Neuronal stem cell (in vitro differentiated cells): Measurements from ENCODE around the gene AADAC.
A peak's percentile ranks its signal among the peaks of the same experiment; 100 is the strongest.

ENCODE experiments used
- DNase-seq: peaks from one replicate; pipeline ENCODE4 v3.0.0-alpha.2; 2013; ENCODE audit warnings: low spot score
- H2AFZ ChIP-seq: one replicate; pipeline ENCODE4 v1.6.1; 2013; ENCODE audit warnings: mild to moderate bottlenecking, low read length, inconsistent platforms
- H2AK5ac ChIP-seq: 2 replicates; pipeline ENCODE4 v1.6.1; 2013; ENCODE audit warnings: low read depth, mild to moderate bottlenecking, inconsistent platforms, low read length, moderate library complexity, mixed read lengths
- H2BK120ac ChIP-seq: 2 replicates; pipeline ENCODE4 v1.6.1; 2013; ENCODE audit warnings: low read depth, mild to moderate bottlenecking, inconsistent platforms, low read length, moderate library complexity, mixed read lengths
- H2BK12ac ChIP-seq: one replicate; pipeline ENCODE4 v1.6.1; 2013; ENCODE audit warnings: low read length, inconsistent platforms
- H2BK15ac ChIP-seq: 2 replicates; pipeline ENCODE4 v1.6.1; 2013; ENCODE audit warnings: mild to moderate bottlenecking, low read length, inconsistent platforms, mixed read lengths
- H2BK5ac ChIP-seq: one replicate; pipeline ENCODE4 v1.6.1; 2013; ENCODE audit warnings: inconsistent platforms, mild to moderate bottlenecking, low read length, moderate library complexity
- H3K14ac ChIP-seq: one replicate; pipeline ENCODE4 v1.6.1; 2013; ENCODE audit warnings: low read length, inconsistent platforms
- H3K18ac ChIP-seq: 2 replicates; pipeline ENCODE4 v1.6.1; 2013; ENCODE audit warnings: low read length, inconsistent platforms
- H3K23ac ChIP-seq: 2 replicates; pipeline ENCODE4 v1.6.1; 2013; ENCODE audit warnings: low read depth, mild to moderate bottlenecking, mixed read lengths, low read length, inconsistent platforms; ENCODE audit not compliant: poor library complexity
- H3K27ac ChIP-seq: replicated peaks from 3 replicates; pipeline ENCODE4 v1.5.1; 2013; ENCODE audit warnings: low read length, inconsistent platforms
- H3K27me3 ChIP-seq, 3 experiments: 2 replicates each; pipeline ENCODE4 v1.6.1; 2013; ENCODE audit warnings: low read length in 3 of 3, mild to moderate bottlenecking in 2 of 3, inconsistent platforms in 1 of 3, low read depth in 1 of 3, mixed read lengths in 1 of 3, moderate library complexity in 1 of 3; ENCODE audit not compliant: control insufficient read depth in 3 of 3, insufficient read depth in 3 of 3
- H3K36me3 ChIP-seq, 2 donors: replicated peaks in 1 of 2; 2 replicates each; pipeline ENCODE4 v1.6.1; 2013; ENCODE audit warnings: low read length in 2 of 2; ENCODE audit not compliant: control insufficient read depth in 2 of 2, insufficient read depth in 2 of 2
- H3K4ac ChIP-seq: 2 replicates; pipeline ENCODE4 v1.6.1; 2013; ENCODE audit warnings: inconsistent platforms, mild to moderate bottlenecking, low read length, moderate library complexity
- H3K4me1 ChIP-seq, 2 donors: 1 replicate in 1 of 2; 2 replicates in 1 of 2; pipeline ENCODE4 v1.6.1; 2013; ENCODE audit warnings: low read length in 2 of 2, low read depth in 1 of 2; ENCODE audit not compliant: control insufficient read depth in 2 of 2, insufficient read depth in 1 of 2
- H3K4me2 ChIP-seq: one replicate; pipeline ENCODE4 v1.6.1; 2013; ENCODE audit warnings: mild to moderate bottlenecking, low read length, inconsistent platforms; ENCODE audit not compliant: insufficient read depth, poor library complexity, severe bottlenecking
- H3K4me3 ChIP-seq, 2 donors: 2 replicates each; pipeline ENCODE4 v1.5.1; 2013; ENCODE audit warnings: low read length in 2 of 2, mild to moderate bottlenecking in 2 of 2, inconsistent platforms in 1 of 2, moderate library complexity in 1 of 2
- H3K79me1 ChIP-seq: one replicate; pipeline ENCODE4 v1.6.1; 2013; ENCODE audit warnings: low read depth, mild to moderate bottlenecking, inconsistent platforms, low read length, moderate library complexity
- H3K9ac ChIP-seq: one replicate; pipeline ENCODE4 v1.6.1; 2013; ENCODE audit warnings: mild to moderate bottlenecking, low read depth, low read length, inconsistent platforms; ENCODE audit not compliant: poor library complexity
- H3K9me3 ChIP-seq, 2 donors: replicated peaks in 1 of 2; 2 replicates each; pipeline versions ENCODE3 to v1.6.1; 2013; ENCODE audit warnings: low read length in 2 of 2, mild to moderate bottlenecking in 2 of 2, inconsistent platforms in 1 of 2, low read depth in 1 of 2, mixed read lengths in 1 of 2, moderate library complexity in 1 of 2; ENCODE audit not compliant: control insufficient read depth in 2 of 2, insufficient read depth in 1 of 2
- H4K8ac ChIP-seq: one replicate; pipeline ENCODE4 v1.6.1; 2013; ENCODE audit warnings: low read depth, mild to moderate bottlenecking, inconsistent platforms, low read length, moderate library complexity
- H4K91ac ChIP-seq: one replicate; pipeline ENCODE4 v1.6.1; 2013; ENCODE audit warnings: low read length, low read depth, mild to moderate bottlenecking, inconsistent platforms; ENCODE audit not compliant: poor library complexity
- WGBS, 2 donors: extraction: QIAGEN DNeasy Blood & Tissue Kit; methylation state at CpG; one replicate each; pipeline ENCODE4 v1.1.7; 2013; ENCODE audit warnings: missing lambda C conversion rate in 2 of 2, mixed read lengths in 1 of 2; ENCODE audit not compliant: insufficient read length in 2 of 2, insufficient replicate concordance in 1 of 2; ENCODE audit errors: extremely low coverage in 2 of 2; 5-methylcytosine and 5-hydroxymethylcytosine counted together

AADAC gene

DNA sequence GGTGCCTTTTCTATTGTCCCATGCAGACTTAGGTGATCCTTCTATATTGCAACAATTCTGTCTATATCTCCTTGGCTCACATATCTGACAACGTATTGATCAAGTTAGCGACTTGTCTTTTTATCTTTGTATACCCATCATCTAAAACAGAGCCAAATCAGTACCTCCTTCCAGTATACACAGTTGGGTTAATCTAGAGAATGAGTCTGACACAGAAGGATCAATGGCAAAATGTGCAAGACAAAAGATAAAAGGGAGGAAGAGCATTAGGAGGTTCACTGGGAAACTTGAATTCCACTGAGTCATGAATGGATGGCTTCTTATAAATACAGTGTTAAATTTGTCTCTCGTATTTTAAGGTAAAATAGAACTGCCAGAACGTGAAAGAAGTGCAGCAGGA is 6.0 kb downstream of the AADAC start:
- no peak for DNase-seq
- no peaks in the 10 kb centered on the region for H3K79me1 ChIP-seq
- H3K27me3 ChIP-seq: no peaks in the 10 kb centered on the region
- no peak overlapping the region for H2AK5ac ChIP-seq
- no peak overlapping the region for H3K18ac ChIP-seq
- H3K9ac ChIP-seq: no peak overlapping the region
- no peak overlapping the region for H3K4ac ChIP-seq
- H2BK120ac ChIP-seq: no peak overlapping the region
- no peak overlapping the region for H3K4me3 ChIP-seq
- H4K8ac ChIP-seq: no peak overlapping the region
- no peak overlapping the region for H3K14ac ChIP-seq
- H2BK12ac ChIP-seq: no peak overlapping the region
- WGBS, 2 donors: no CpG with 5 or more reads among the region's 4 CpGs
- no peak overlapping the region for H2BK5ac ChIP-seq
- H3K4me2 ChIP-seq: no peak overlapping the region
- no peaks in the 10 kb centered on the region for H3K9me3 ChIP-seq
- no peak overlapping the region for H3K23ac ChIP-seq
- H3K27ac ChIP-seq: no peak overlapping the region
- H3K36me3 ChIP-seq: no peaks in the 10 kb centered on the region
- no peaks in the 10 kb centered on the region for H3K4me1 ChIP-seq
- H2BK15ac ChIP-seq: no peak overlapping the region
- no peak overlapping the region for H2AFZ ChIP-seq
- H4K91ac ChIP-seq: no peak overlapping the region

GRCh38 chr3:151827816-151828215 is 13.9 kb downstream of the AADAC start:
- Histone ChIP-seq H3K9ac (no peak overlapping the region), H3K4me1 (no peaks in the 10 kb centered on the region), H2BK12ac (no peak overlapping the region), H2BK15ac (no peak overlapping the region), H4K8ac (no peak overlapping the region), H3K27ac (no peak overlapping the region), H3K18ac (no peak overlapping the region), H3K27me3 (no peaks in the 10 kb centered on the region), H2AK5ac (no peak overlapping the region), H4K91ac (no peak overlapping the region), H3K4ac (no peak overlapping the region), H2BK5ac (no peak overlapping the region), H3K14ac (no peak overlapping the region), H2AFZ (no peak overlapping the region), H3K36me3 (no peaks in the 10 kb centered on the region), H3K23ac (no peak overlapping the region), H3K4me3 (no peak overlapping the region), H3K9me3 (no peaks in the 10 kb centered on the region), H3K4me2 (no peak overlapping the region), H3K79me1 (no peaks in the 10 kb centered on the region), H2BK120ac (no peak overlapping the region)
- no CpG with 5 or more reads among the region's 3 CpGs for WGBS, 2 donors
- no peak for DNase-seq

GRCh38 chr3:151835751-151836525 is 22.0 kb downstream of the AADAC start:
- Histone ChIP-seq H3K27me3 (no peaks in the 10 kb centered on the region), H3K79me1 (no peaks in the 10 kb centered on the region), H3K9me3 (no peaks in the 10 kb centered on the region), H3K4me2 (no peak overlapping the region), H3K36me3 (no peaks in the 10 kb centered on the region), H4K91ac (no peak overlapping the region), H4K8ac (no peak overlapping the region), H3K18ac (no peak overlapping the region), H3K23ac (no peak overlapping the region), H3K4me1 (peaks cover 3 to 6% of the 10 kb centered on the region in 2 donors), H2BK12ac (no peak overlapping the region), H3K14ac (no peak overlapping the region), H2BK5ac (no peak overlapping the region), H3K4me3 (no peak overlapping the region), H2AK5ac (no peak overlapping the region), H2AFZ (no peak overlapping the region), H3K9ac (no peak overlapping the region), H2BK120ac (no peak overlapping the region), H2BK15ac (no peak overlapping the region), H3K27ac (no peak overlapping the region), H3K4ac (no peak overlapping the region)
- WGBS, 2 donors: no CpG with 5 or more reads among the region's 5 CpGs
- DNase-seq: no peak

DNA sequence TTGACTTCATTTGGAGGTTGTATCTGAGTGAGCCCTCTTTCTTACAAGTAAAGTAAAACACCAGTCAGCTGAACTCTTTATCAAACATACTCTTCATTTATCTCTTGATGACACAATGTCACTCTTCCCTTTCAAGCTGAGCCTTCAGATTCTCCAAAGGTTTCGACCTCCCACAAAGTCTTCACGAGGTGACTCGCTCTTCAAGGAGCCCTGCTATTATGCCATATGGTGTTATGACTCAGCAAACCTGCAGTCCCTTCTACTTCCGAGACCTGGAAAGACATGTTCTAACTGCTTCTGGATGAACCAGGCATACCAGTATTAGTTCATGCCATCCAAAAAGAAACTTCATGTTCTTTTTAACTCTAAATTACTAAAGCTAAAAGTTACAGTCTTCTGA is 23.1 kb downstream of the AADAC start:
- Histone ChIP-seq H3K27me3 (no peaks in the 10 kb centered on the region), H2BK5ac (no peak overlapping the region), H4K91ac (no peak overlapping the region), H3K79me1 (no peaks in the 10 kb centered on the region), H3K4me1 (peaks cover 3 to 6% of the 10 kb centered on the region in 2 donors), H3K23ac (no peak overlapping the region), H2BK12ac (no peak overlapping the region), H2AK5ac (no peak overlapping the region), H2AFZ (peak overlapping the region; percentile 18), H3K9ac (no peak overlapping the region), H2BK15ac (no peak overlapping the region), H4K8ac (no peak overlapping the region), H3K9me3 (no peaks in the 10 kb centered on the region), H3K4ac (no peak overlapping the region), H2BK120ac (no peak overlapping the region), H3K4me2 (no peak overlapping the region), H3K27ac (no peak overlapping the region), H3K18ac (no peak overlapping the region), H3K14ac (no peak overlapping the region), H3K36me3 (no peaks in the 10 kb centered on the region), H3K4me3 (no peak overlapping the region)
- DNase-seq: peak; percentile 27
- no CpG with 5 or more reads among the region's 4 CpGs for WGBS, 2 donors
